Measurements from ENCODE around the gene MAP4K1.

MAP4K1 gene

GRCh38 chr19:38596057-38596981 is 21.4 kb downstream of the MAP4K1 start:
- Histone ChIP-seq H3K36me3 (no peaks in the 10 kb centered on the region), H3K4me3 (ENCODE audit: low read depth in 1 of 2, low read length in 1 of 2) (no peak overlapping the region), H3K4me1 (ENCODE audit: control insufficient read depth in 1 of 2, insufficient read depth in 1 of 2, low read depth in 1 of 2, low read length in 1 of 2) (no peaks in the 10 kb centered on the region), H3K27me3 (no peaks in the 10 kb centered on the region), H3K9me3 (no peaks in the 10 kb centered on the region), H3K27ac (no peak overlapping the region)
- no peak for TF ChIP-seq CTCF (IDR thresholded peaks at IDR 0.05)

- H3K4me1 ChIP-seq (ENCODE audit: control insufficient read depth in 1 of 2, insufficient read depth in 1 of 2, low read depth in 1 of 2, low read length in 1 of 2) = no peaks in the 10 kb centered on the region
- H3K36me3 ChIP-seq = no peaks in the 10 kb centered on the region
- TF ChIP-seq CTCF (IDR thresholded peaks at IDR 0.05) = no peak
- no peaks in the 10 kb centered on the region for H3K9me3 ChIP-seq
- no peak overlapping the region for H3K4me3 ChIP-seq (ENCODE audit: low read depth in 1 of 2, low read length in 1 of 2)
- H3K27me3 ChIP-seq = no peaks in the 10 kb centered on the region
- H3K27ac ChIP-seq = no peak overlapping the region
Observed at GRCh38 chr19:38592940-38593339, 24.8 kb downstream of the MAP4K1 start.

GRCh38 chr19:38588041-38588440 is 29.7 kb downstream of the MAP4K1 start:
- Histone ChIP-seq H3K4me1 (ENCODE audit: control insufficient read depth in 1 of 2, insufficient read depth in 1 of 2, low read depth in 1 of 2, low read length in 1 of 2) (no peaks in the 10 kb centered on the region), H3K9me3 (no peaks in the 10 kb centered on the region), H3K36me3 (no peaks in the 10 kb centered on the region), H3K27ac (no peak overlapping the region), H3K27me3 (no peaks in the 10 kb centered on the region), H3K4me3 (ENCODE audit: low read depth in 1 of 2, low read length in 1 of 2) (no peak overlapping the region)
- TF ChIP-seq CTCF (IDR thresholded peaks at IDR 0.05) = no peak

GRCh38 chr19:38587562-38587961 is 30.2 kb downstream of the MAP4K1 start:
- Histone ChIP-seq H3K4me3 (ENCODE audit: low read depth in 1 of 2, low read length in 1 of 2) (no peak overlapping the region), H3K36me3 (no peaks in the 10 kb centered on the region), H3K27me3 (no peaks in the 10 kb centered on the region), H3K9me3 (no peaks in the 10 kb centered on the region), H3K27ac (no peak overlapping the region), H3K4me1 (ENCODE audit: control insufficient read depth in 1 of 2, insufficient read depth in 1 of 2, low read depth in 1 of 2, low read length in 1 of 2) (no peaks in the 10 kb centered on the region)
- TF ChIP-seq CTCF (IDR thresholded peaks at IDR 0.05) = no peak

- Histone ChIP-seq H3K4me3 (ENCODE audit: low read depth in 1 of 2, low read length in 1 of 2) (no peak overlapping the region), H3K4me1 (ENCODE audit: control insufficient read depth in 1 of 2, insufficient read depth in 1 of 2, low read depth in 1 of 2, low read length in 1 of 2) (no peaks in the 10 kb centered on the region), H3K27ac (no peak overlapping the region), H3K36me3 (no peaks in the 10 kb centered on the region), H3K9me3 (no peaks in the 10 kb centered on the region), H3K27me3 (no peaks in the 10 kb centered on the region)
- no peak for TF ChIP-seq CTCF (IDR thresholded peaks at IDR 0.05)
Observed at GRCh38 chr19:38583985-38584305, 33.8 kb downstream of the MAP4K1 start.

Measured in neutrophil (primary cell).